Panc1 (cell line): Measurements from ENCODE around the gene LAMA5. TPM values are rescaled to one million over a fixed set of nuclear protein-coding genes. Genes with fewer than 3 reads are reported as not detected.

Source experiments
- ATAC-seq: fragments of 200-7000 bp; cut with Tn5 transposase; 2 replicates; pipeline ENCODE4 v1.9.1; 2020; ENCODE audit warnings: mild to moderate bottlenecking, moderate library complexity
- BruUV-seq: library from RNA; stranded (reverse); fragments of 400-500 nt; replicated peaks from 2 replicates; lab custom pipeline; 2021; lab: Mats Ljungman, UMichigan
- CTCF ChIA-PET: fragments of 300-600 bp; sonication (Branson Sonifier 250); formaldehyde crosslinking; loops from one replicate; lab custom pipeline; 2022; ENCODE audit warnings: antibody characterized with exemption; lab: Charles Lee
- POLR2A ChIA-PET: fragments of 300-600 bp; sonication (Branson Sonifier 250); formaldehyde crosslinking; loops from one replicate; lab custom pipeline; 2022; ENCODE audit warnings: antibody characterized with exemption; lab: Charles Lee
- DNase-seq: peaks from one replicate; pipeline ENCODE4 v3.0.0-alpha.2; 2010; ENCODE audit warnings: low read depth, low spot score
- H3K27ac ChIP-seq: 2 replicates; pipeline ENCODE4 v1.5.1; 2011; ENCODE audit warnings: mild to moderate bottlenecking, low read length, inconsistent platforms
- H3K27me3 ChIP-seq: fragments of 200-500 bp; sonication (Bioruptor generic); 2 replicates; pipeline ENCODE4 v1.6.0; 2014; ENCODE audit warnings: low read length, inconsistent platforms; ENCODE audit not compliant: control insufficient read depth, insufficient read depth
- H3K36me3 ChIP-seq: fragments of 200-500 bp; sonication (Bioruptor generic); 2 replicates; pipeline ENCODE4 v1.5.1; 2014; ENCODE audit warnings: inconsistent platforms, mild to moderate bottlenecking, low read length, moderate library complexity; ENCODE audit not compliant: control insufficient read depth, insufficient read depth
- H3K4me1 ChIP-seq: 2 replicates; pipeline ENCODE4 v1.5.1; 2011; ENCODE audit warnings: inconsistent platforms, mild to moderate bottlenecking, low read length, moderate library complexity; ENCODE audit not compliant: control insufficient read depth, insufficient read depth
- H3K4me3 ChIP-seq, 2 experiments: 2 replicates each; pipeline ENCODE4 v1.5.1; 2011 to 2012; ENCODE audit warnings: low read depth in 2 of 2, low read length in 2 of 2, mild to moderate bottlenecking in 2 of 2, inconsistent platforms in 1 of 2, moderate library complexity in 1 of 2
- H3K9me3 ChIP-seq: fragments of 200-500 bp; sonication (Bioruptor generic); 2 replicates; pipeline ENCODE4 v1.5.1; 2014; ENCODE audit warnings: low read depth, mild to moderate bottlenecking, inconsistent platforms, low read length, moderate library complexity; ENCODE audit not compliant: control insufficient read depth, insufficient read depth
- CTCF ChIP-seq: fragments of 450-650 bp; IDR thresholded peaks from 2 replicates; pipeline ENCODE4 v1.5.1; 2017; ENCODE audit warnings: mild to moderate bottlenecking
- POLR2AphosphoS5 ChIP-seq: IDR thresholded peaks from 2 replicates; pipeline ENCODE4 v1.6.1; 2012; ENCODE audit warnings: mild to moderate bottlenecking, low read depth, low read length, moderate library complexity
- REST ChIP-seq, 2 experiments: IDR thresholded peaks; 2 replicates each; pipeline ENCODE4 v1.6.1; 2011 to 2012; ENCODE audit warnings: low read depth in 2 of 2, control low read depth in 1 of 2, low read length in 1 of 2, mild to moderate bottlenecking in 1 of 2, moderate library complexity in 1 of 2; ENCODE audit not compliant: insufficient read depth in 1 of 2
- SIN3A ChIP-seq: IDR thresholded peaks from 2 replicates; pipeline ENCODE4 v1.6.1; 2012; ENCODE audit warnings: low read depth, mild to moderate bottlenecking, low read length, moderate library complexity, borderline replicate concordance; ENCODE audit not compliant: insufficient read depth
- TCF7L2 ChIP-seq: IDR thresholded peaks from 2 replicates; pipeline ENCODE4 v1.6.1; 2011; ENCODE audit warnings: mild to moderate bottlenecking, low read depth, low read length, inconsistent platforms
- in situ Hi-C: cut with HindIII; loops from 2 replicates; pipeline ENCODE4 v1.10.0; 2016; ENCODE audit warnings: low sequenced_read_pairs, low pct_unique_long_range_greater_than_20kb
- intact Hi-C: fragments of 100-400 bp; cut with micrococcal nuclease; formaldehyde crosslinking; loops from one replicate; pipeline ENCODE4 v1.10.0; 2022; ENCODE audit not compliant: unreplicated experiment
- total RNA-seq: library from RNA; stranded (reverse); gene quantifications from one replicate; pipeline ENCODE4 v1.2.1, GENCODE V29; 2021; ENCODE audit not compliant: unreplicated experiment

LAMA5 gene
- total RNA-seq, 1 experiment from 2014 or later = 497 TPM

GRCh38 chr20:62398120-62398821 is 31.2 kb upstream of the LAMA5 start:
- BruUV-seq = no TSS peak
- no peak for DNase-seq
- intact Hi-C loops (no loop called here), in situ Hi-C loops (no loop called here)
- Histone ChIP-seq H3K4me3 (no peak overlapping the region), H3K27me3 (no peaks in the 10 kb centered on the region), H3K4me1 (no peaks in the 10 kb centered on the region), H3K36me3 (no peaks in the 10 kb centered on the region), H3K9me3 (no peaks in the 10 kb centered on the region), H3K27ac (no peak overlapping the region)
- ATAC-seq = no peak
- ChIA-PET CTCF (no interaction called here), POLR2A (no interaction called here)
- TF ChIP-seq SIN3A = no peak
- TF ChIP-seq TCF7L2 = no peak
- no peak for TF ChIP-seq REST (IDR thresholded peaks at IDR 0.05; ENCODE audit: insufficient read depth in 1 of 2, low read depth in 2 of 2, low read length in 1 of 2)
- TF ChIP-seq CTCF = no peak
- TF ChIP-seq POLR2AphosphoS5 = no peak

- no peak for DNase-seq
- Histone ChIP-seq H3K27me3 (no peaks in the 10 kb centered on the region), H3K36me3 (no peaks in the 10 kb centered on the region), H3K9me3 (no peaks in the 10 kb centered on the region), H3K4me1 (no peaks in the 10 kb centered on the region), H3K4me3 (no peak overlapping the region), H3K27ac (no peak overlapping the region)
- no peak for ATAC-seq
- in situ Hi-C loops (no loop called here), intact Hi-C loops (no loop called here)
- TF ChIP-seq CTCF = no peak
- TF ChIP-seq POLR2AphosphoS5 = no peak
- TF ChIP-seq REST (IDR thresholded peaks at IDR 0.05; ENCODE audit: insufficient read depth in 1 of 2, low read depth in 2 of 2, low read length in 1 of 2) = no peak
- TF ChIP-seq TCF7L2 = no peak
- TF ChIP-seq SIN3A = no peak
- CTCF ChIA-PET = no interaction called here
- no TSS peak for BruUV-seq
- POLR2A ChIA-PET = interaction anchor here (0.5 kb wide), 1 partner anchor 94 kb away, joined by 4 read pairs; no protein-coding TSS in a partner anchor
Measured at GRCh38 chr20:62396367-62397239, 29.5 kb upstream of the LAMA5 start.
